ENCODE data around the gene HLA-DPB1. TPM values are rescaled to one million over a fixed set of nuclear protein-coding genes. Genes with fewer than 3 reads are reported as not detected.

HLA-DPB1 gene
- total and polyA plus RNA-seq, 2 donors (not counting 1 experiment from before 2014, with no cell fraction given) = 1.3 to 11.5 TPM

DNA sequence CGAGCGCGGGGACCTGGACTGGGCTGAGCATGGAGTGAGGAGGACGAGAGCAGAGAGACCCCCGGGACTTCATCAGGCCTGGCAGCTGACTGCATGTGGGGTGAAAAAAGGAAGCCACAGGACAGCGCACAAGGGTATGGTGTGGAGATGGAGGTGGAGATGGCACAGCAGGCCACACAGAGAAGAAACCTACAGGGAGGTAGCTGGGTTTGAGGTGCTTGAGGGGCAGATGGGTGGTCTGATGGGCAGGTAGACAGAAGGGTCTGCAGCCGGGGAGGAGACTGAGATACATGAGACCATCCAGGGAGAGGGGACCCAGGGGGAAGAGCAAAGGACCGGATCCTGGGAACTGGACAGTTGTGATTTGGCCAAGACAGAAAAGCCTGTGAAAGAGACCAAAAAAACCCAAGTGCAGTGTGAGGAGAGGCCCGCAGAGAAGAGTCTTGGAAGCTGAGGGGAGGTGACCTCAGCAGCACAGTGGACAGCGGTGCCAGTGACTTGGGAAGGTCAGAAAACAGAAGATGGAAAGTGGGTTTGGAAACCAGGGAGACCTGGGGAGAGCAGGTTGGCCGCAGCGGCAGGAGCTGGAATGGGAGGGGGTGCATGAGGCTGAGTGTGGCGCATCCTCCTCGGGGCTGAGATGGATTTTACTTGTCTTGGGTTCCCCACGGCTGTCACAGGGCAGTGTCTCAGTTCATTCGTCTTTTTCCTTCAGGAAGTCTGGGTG is 5.5 kb downstream of the HLA-DPB1 start:
- peaks cover 3% of the 10 kb centered on the region for H3K4me1 ChIP-seq (ENCODE audit: control insufficient read depth, extremely low read depth, insufficient read depth, low read length)
- no peaks in the 10 kb centered on the region for H3K9me3 ChIP-seq (ENCODE audit: control insufficient read depth, insufficient read depth, low read depth, low read length)
- H2AFZ ChIP-seq (ENCODE audit: low read length) = peak overlapping the region; percentile 45
- peak overlapping the region; percentile 80 for H3K4me2 ChIP-seq (ENCODE audit: extremely low read depth, insufficient read depth, low read length)
- TF ChIP-seq EZH2 (IDR thresholded peaks at IDR 0.05; ENCODE audit: low read length, missing control alignments) = no peak
- TF ChIP-seq, protein P1, sequence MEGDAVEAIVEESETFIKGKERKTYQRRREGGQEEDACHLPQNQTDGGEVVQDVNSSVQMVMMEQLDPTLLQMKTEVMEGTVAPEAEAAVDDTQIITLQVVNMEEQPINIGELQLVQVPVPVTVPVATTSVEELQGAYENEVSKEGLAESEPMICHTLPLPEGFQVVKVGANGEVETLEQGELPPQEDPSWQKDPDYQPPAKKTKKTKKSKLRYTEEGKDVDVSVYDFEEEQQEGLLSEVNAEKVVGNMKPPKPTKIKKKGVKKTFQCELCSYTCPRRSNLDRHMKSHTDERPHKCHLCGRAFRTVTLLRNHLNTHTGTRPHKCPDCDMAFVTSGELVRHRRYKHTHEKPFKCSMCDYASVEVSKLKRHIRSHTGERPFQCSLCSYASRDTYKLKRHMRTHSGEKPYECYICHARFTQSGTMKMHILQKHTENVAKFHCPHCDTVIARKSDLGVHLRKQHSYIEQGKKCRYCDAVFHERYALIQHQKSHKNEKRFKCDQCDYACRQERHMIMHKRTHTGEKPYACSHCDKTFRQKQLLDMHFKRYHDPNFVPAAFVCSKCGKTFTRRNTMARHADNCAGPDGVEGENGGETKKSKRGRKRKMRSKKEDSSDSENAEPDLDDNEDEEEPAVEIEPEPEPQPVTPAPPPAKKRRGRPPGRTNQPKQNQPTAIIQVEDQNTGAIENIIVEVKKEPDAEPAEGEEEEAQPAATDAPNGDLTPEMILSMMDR (conservative IDR thresholded peaks at IDR 0.05 in 1 of 2, IDR thresholded peaks at IDR 0.05 in 1 of 2; ENCODE audit: low read depth in 1 of 2, low read length in 2 of 2) = no peak
- peak overlapping the region; percentile 8 to 43 (median 20) for H3K4me3 ChIP-seq (replicated peaks in 1 of 4; ENCODE audit: control extremely low read depth in 1 of 4, insufficient read depth in 1 of 4, low read depth in 3 of 4, low read length in 4 of 4)
- no peaks in the 10 kb centered on the region for H3K27me3 ChIP-seq (ENCODE audit: control insufficient read depth, insufficient read depth, low read length)
- H4K20me1 ChIP-seq (ENCODE audit: control insufficient read depth, extremely low read depth, insufficient read depth, low read length) = no peaks in the 10 kb centered on the region
- H3K79me2 ChIP-seq (ENCODE audit: control insufficient read depth, insufficient read depth, low read length) = no peaks in the 10 kb centered on the region
- no peak overlapping the region for H3K27ac ChIP-seq (ENCODE audit: insufficient read depth, low read length)
- H3K9ac ChIP-seq (ENCODE audit: insufficient read depth, low read length) = no peak overlapping the region
- no peak for DNase-seq (ENCODE audit: low read depth in 2 of 2)
- H3K36me3 ChIP-seq (ENCODE audit: control insufficient read depth, insufficient read depth, low read length) = no peaks in the 10 kb centered on the region

DNA sequence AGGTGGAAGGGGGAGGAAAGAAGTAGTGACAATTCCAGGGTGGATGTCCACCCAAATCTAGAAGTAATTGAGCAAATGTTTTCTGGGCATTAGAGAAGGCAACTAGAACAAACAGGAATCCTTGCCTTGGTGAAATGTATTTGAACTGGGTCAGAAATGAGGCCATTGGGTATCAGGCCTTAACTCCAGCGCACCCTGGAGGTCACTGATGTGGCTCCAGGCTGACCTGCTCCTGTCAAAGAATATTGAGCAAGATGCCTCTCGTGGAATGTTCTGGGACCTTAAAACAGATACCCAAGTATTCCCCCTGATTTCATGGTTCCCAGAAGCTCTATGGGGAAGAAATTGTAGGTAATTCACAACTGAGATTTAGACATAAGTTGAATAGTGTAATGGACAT is 6.9 kb downstream of the HLA-DPB1 start:
- no peak overlapping the region for H3K9ac ChIP-seq (ENCODE audit: insufficient read depth, low read length)
- no peaks in the 10 kb centered on the region for H4K20me1 ChIP-seq (ENCODE audit: control insufficient read depth, extremely low read depth, insufficient read depth, low read length)
- H3K4me1 ChIP-seq (ENCODE audit: control insufficient read depth, extremely low read depth, insufficient read depth, low read length) = peaks cover 3% of the 10 kb centered on the region
- TF ChIP-seq, protein P1 (conservative IDR thresholded peaks at IDR 0.05 in 1 of 2, IDR thresholded peaks at IDR 0.05 in 1 of 2; ENCODE audit: low read depth in 1 of 2, low read length in 2 of 2) = peak; percentile 31 to 64
- TF ChIP-seq EZH2 (IDR thresholded peaks at IDR 0.05; ENCODE audit: low read length, missing control alignments) = no peak
- H3K79me2 ChIP-seq (ENCODE audit: control insufficient read depth, insufficient read depth, low read length) = no peaks in the 10 kb centered on the region
- no peak overlapping the region for H3K27ac ChIP-seq (ENCODE audit: insufficient read depth, low read length)
- no peak overlapping the region for H3K4me3 ChIP-seq (replicated peaks in 1 of 4; ENCODE audit: control extremely low read depth in 1 of 4, insufficient read depth in 1 of 4, low read depth in 3 of 4, low read length in 4 of 4)
- no peaks in the 10 kb centered on the region for H3K9me3 ChIP-seq (ENCODE audit: control insufficient read depth, insufficient read depth, low read depth, low read length)
- H2AFZ ChIP-seq (ENCODE audit: low read length) = no peak overlapping the region
- DNase-seq (ENCODE audit: low read depth in 2 of 2) = peak; percentile 10 to 49
- H3K4me2 ChIP-seq (ENCODE audit: extremely low read depth, insufficient read depth, low read length) = no peak overlapping the region
- H3K27me3 ChIP-seq (ENCODE audit: control insufficient read depth, insufficient read depth, low read length) = no peaks in the 10 kb centered on the region
- no peaks in the 10 kb centered on the region for H3K36me3 ChIP-seq (ENCODE audit: control insufficient read depth, insufficient read depth, low read length)

DNA sequence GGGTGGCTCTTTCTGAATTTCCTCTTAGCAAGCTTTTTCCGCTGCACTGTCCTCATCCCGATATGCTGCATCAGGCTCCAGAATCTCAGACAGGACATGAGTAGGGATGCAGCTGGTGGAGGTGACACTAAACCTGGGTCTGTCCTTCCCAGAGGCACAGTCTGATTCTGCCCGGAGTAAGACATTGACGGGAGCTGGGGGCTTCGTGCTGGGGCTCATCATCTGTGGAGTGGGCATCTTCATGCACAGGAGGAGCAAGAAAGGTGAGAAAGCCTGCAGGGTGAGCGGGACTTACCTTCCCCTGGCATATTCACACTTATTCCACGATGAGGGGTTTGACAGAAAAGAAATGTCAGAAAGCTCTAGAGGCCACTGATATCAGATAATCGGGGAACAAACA is 9.8 kb downstream of the HLA-DPB1 start:
- Histone ChIP-seq H3K27ac (ENCODE audit: insufficient read depth, low read length) (no peak overlapping the region), H4K20me1 (ENCODE audit: control insufficient read depth, extremely low read depth, insufficient read depth, low read length) (no peaks in the 10 kb centered on the region), H3K9ac (ENCODE audit: insufficient read depth, low read length) (no peak overlapping the region), H3K27me3 (ENCODE audit: control insufficient read depth, insufficient read depth, low read length) (peaks cover 2% of the 10 kb centered on the region), H3K4me1 (ENCODE audit: control insufficient read depth, extremely low read depth, insufficient read depth, low read length) (no peaks in the 10 kb centered on the region), H3K4me3 (replicated peaks in 1 of 4; ENCODE audit: control extremely low read depth in 1 of 4, insufficient read depth in 1 of 4, low read depth in 3 of 4, low read length in 4 of 4) (no peak overlapping the region), H2AFZ (ENCODE audit: low read length) (no peak overlapping the region), H3K4me2 (ENCODE audit: extremely low read depth, insufficient read depth, low read length) (no peak overlapping the region), H3K36me3 (ENCODE audit: control insufficient read depth, insufficient read depth, low read length) (no peaks in the 10 kb centered on the region), H3K79me2 (ENCODE audit: control insufficient read depth, insufficient read depth, low read length) (no peaks in the 10 kb centered on the region), H3K9me3 (ENCODE audit: control insufficient read depth, insufficient read depth, low read depth, low read length) (no peaks in the 10 kb centered on the region)
- no peak for DNase-seq (ENCODE audit: low read depth in 2 of 2)
- TF ChIP-seq, protein P1 (conservative IDR thresholded peaks at IDR 0.05 in 1 of 2, IDR thresholded peaks at IDR 0.05 in 1 of 2; ENCODE audit: low read depth in 1 of 2, low read length in 2 of 2) = no peak
- no peak for TF ChIP-seq EZH2 (IDR thresholded peaks at IDR 0.05; ENCODE audit: low read length, missing control alignments)
